Stimulated activated CD8-positive, alpha-beta memory T cell treated with anti-CD3 and anti-CD28 coated beads, Interleukin-2, amount 100 ng/mL, for 48 hours (primary cell): ENCODE data around the gene HDAC9.

Experiments used
- DNase-seq, 2 donors: peaks; one replicate each; pipeline ENCODE4 v3.0.0-alpha.2; 2020; ENCODE audit warnings: low read depth in 2 of 2

The HDAC9 gene

GRCh38 chr7:18555968-18556367, 60.4 kb downstream of the HDAC9 start:
- DNase-seq, result no peak

- DNase-seq, result no peak
Observed at GRCh38 chr7:18558503-18558902, 63.0 kb downstream of the HDAC9 start.

- no peak for DNase-seq
Observed at GRCh38 chr7:18558910-18559309, 63.4 kb downstream of the HDAC9 start.

GRCh38 chr7:18559756-18560155, 64.2 kb downstream of the HDAC9 start:
- no peak for DNase-seq

- DNase-seq, result no peak
Observed at GRCh38 chr7:18564779-18565178, 69.2 kb downstream of the HDAC9 start.

GRCh38 chr7:18565337-18565736, 69.8 kb downstream of the HDAC9 start:
- no peak for DNase-seq

GRCh38 chr7:18566205-18566604, 70.7 kb downstream of the HDAC9 start:
- DNase-seq, result no peak

GRCh38 chr7:18566829-18567228, 71.3 kb downstream of the HDAC9 start:
- no peak for DNase-seq

GRCh38 chr7:18570441-18570840, 74.9 kb downstream of the HDAC9 start:
- no peak for DNase-seq

GRCh38 chr7:18570890-18571478, 75.4 kb downstream of the HDAC9 start:
- no peak for DNase-seq

- DNase-seq, result no peak
Observed at GRCh38 chr7:18572154-18572553, 76.6 kb downstream of the HDAC9 start.

GRCh38 chr7:18572885-18573284, 77.3 kb downstream of the HDAC9 start:
- no peak for DNase-seq

- no peak for DNase-seq
Observed at GRCh38 chr7:18573410-18574234, 78.1 kb downstream of the HDAC9 start.

- DNase-seq, result no peak
Observed at GRCh38 chr7:18574235-18574540, 78.6 kb downstream of the HDAC9 start.

GRCh38 chr7:18574676-18575075, 79.1 kb downstream of the HDAC9 start:
- DNase-seq, result no peak

- no peak for DNase-seq
Observed at GRCh38 chr7:18575622-18576572, 80.3 kb downstream of the HDAC9 start.

GRCh38 chr7:18577096-18577771, 81.7 kb downstream of the HDAC9 start:
- DNase-seq, result no peak

- DNase-seq, result no peak
Observed at GRCh38 chr7:18579698-18580097, 84.1 kb downstream of the HDAC9 start.

GRCh38 chr7:18580950-18581349, 85.4 kb downstream of the HDAC9 start:
- DNase-seq, result no peak

- DNase-seq, result no peak
Observed at GRCh38 chr7:18583305-18583704, 87.8 kb downstream of the HDAC9 start.

- no peak for DNase-seq
Observed at GRCh38 chr7:18590241-18590640, 94.7 kb downstream of the HDAC9 start.

- DNase-seq, result no peak
Observed at GRCh38 chr7:18590744-18591340, 95.3 kb downstream of the HDAC9 start.
